ENCODE measurements around the gene IFNA7.
"Not testable (repeated sequence)": the region's sequence is repeated elsewhere in the genome, so short reads cannot be mapped to it uniquely, and the experiment has no call there.

IFNA7 gene

DNA sequence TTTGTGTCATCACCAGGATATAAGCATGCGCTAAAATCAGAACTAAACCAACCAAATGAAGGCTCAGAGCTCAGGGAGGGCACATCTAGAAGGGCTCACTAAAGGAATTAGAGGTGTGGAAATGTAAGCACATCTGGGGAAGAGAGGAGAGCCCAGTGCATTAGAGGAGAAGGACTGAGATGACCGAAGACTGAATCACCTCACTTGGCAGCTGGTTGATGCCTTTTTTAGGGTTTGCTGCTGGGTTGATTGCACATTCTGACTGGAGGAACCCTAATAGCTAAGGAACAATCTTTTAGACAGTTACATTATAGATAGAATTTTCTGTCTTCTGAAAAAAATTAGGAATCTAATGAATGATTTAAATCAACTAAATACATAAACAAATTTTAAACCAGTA, 27.3 kb downstream of the IFNA7 start:
- no peak for DNase-seq

DNA sequence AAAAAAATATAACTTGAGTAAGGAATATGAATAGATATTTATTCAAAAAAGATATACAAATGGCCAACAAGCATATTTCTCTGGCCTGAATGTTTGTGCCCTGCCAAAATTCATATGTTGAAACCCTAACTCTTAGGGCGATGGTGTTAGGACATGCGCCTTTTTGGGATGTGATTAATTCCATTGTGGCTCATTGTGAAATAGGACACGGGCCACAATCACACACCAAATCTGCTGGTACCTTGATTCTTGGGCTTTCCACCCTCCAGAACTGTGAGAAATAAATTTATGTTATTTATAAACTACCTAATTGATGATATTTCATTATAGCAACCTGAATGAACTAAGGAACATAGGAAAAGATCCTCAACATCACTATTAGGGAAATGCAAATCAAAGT, 29.8 kb downstream of the IFNA7 start:
- DNase-seq, result no peak

DNA sequence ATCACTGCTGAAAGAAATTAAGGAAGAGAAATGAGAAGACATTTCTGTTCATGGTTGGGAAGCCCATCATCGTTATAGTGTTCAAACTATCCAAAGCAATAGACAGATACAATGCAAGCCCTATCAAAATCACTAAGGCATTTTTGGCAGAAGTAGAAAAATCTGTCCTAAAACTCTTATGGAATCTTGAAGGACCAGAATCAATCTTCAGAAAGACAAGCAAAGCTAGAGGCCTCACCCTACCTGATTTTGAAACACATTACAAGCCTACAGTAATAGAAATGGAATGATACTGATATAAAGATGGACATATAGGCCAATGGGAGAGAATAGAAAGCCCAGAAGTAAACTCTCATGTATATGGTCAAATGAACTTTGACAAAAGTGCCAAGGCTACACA, 30.7 kb downstream of the IFNA7 start:
- DNase-seq, result no peak

DNA sequence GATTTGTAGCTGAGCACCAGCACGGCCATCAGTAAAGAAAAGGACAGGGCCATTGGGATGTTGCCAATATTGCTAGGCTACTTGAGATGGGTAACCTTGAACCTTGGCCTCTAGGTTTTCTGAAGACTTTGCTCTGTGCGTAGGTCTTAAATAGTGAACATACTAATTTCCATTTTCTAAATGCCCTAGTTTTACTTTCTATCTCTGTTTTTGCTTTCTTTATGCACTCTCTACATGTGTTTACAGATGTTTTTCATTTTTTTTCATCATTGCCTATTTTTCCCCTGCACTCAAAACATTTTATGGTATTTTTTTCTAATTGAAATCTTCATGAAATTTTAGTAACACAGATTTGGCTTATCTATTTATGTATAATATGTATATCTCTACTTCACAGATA, 35.4 kb downstream of the IFNA7 start, which contains the start of gene IFNA21:
Gene IFNA21 (minus strand): TSS at position 101 of the 400 bp plus-strand sequence. CDS start 48 bp downstream, at position 53.
- not testable (repeated sequence) for DNase-seq

DNA sequence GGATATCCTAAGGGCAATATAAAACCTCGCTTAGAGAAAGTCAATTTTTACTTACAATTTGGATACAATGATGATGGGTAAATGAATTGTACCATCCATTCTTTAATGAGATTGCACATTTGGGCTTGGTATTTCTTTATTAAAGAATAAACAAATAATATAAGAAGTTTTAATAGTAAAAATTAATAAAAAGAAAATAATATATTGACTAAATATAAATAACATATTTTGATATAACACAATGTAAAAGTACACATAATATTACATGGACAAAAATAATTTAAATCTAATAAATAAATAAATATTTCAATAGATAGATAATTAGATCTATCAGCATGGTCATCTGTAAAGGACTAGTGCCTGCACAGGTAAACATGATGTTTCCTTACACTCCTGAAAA, 36.5 kb downstream of the IFNA7 start:
- no peak for DNase-seq

DNA sequence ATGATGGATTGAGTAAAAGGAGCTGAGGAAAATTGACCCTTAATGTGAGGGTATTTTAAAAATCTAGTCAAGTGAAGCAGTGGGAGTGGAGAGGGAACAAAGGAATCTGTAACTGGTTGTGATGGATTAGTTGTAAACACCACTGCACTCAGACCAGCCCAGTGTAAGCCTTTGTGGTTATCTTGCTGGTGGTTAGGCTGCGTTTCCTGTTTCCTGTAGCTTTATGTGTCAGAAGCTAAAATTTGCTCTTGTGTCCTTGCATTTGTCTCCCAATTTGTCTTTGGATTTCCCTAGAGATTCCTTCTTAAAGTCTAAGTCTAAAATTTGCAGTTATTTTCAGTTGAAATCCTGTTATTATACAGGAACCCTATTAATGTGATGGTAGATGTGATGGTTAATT, 41.8 kb downstream of the IFNA7 start:
- DNase-seq, result peak in 1 of 2 experiments; percentile 18

DNA sequence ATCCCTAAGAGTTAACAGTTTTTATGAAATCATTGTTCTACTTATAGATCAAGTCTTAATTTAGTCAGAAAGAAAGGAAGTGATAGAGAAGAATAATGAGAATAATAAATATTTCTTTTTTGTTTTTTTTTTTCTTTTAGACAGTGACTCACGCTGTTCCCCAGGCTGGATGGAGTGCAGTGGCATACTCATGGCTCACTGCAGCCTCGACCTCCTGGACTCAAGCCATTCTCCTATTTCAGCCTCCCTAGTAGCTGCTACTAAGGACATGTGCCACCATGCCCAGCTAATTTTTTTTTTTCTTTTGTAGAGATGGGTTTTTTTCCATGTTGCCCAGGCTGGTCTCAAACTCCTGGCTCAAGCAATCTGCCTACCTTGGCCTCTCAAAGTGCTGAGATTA, 46.5 kb downstream of the IFNA7 start:
- no peak for DNase-seq

DNA sequence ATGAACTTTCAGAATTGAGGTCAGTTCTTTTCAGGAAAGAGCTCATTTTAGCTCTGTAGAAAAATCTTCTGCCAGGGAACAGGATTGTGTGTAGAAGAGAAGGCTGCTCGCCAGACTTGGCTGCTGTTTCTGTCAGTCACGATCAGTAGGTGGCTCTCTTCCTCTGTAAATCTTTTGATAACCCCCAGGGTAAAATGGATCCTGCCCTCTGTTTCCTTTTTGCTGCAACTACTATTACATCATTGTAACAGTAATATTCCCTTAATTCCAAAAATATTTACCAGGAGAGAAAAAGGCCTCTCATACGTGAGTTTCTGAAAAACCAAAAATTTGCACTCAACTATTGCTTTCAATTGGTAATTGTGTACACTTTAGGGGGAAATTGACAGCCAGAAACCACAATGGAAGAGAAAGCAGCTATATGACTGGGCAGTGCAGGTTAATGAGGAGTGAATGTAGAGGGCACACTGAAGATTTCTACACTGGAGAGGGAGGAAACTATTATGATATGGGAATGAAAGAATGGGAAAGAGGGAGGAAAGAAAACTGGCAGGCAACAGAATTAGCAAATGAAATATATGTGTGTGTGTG, 47.9 kb downstream of the IFNA7 start:
- DNase-seq, result peak; percentile 14 to 52

DNA sequence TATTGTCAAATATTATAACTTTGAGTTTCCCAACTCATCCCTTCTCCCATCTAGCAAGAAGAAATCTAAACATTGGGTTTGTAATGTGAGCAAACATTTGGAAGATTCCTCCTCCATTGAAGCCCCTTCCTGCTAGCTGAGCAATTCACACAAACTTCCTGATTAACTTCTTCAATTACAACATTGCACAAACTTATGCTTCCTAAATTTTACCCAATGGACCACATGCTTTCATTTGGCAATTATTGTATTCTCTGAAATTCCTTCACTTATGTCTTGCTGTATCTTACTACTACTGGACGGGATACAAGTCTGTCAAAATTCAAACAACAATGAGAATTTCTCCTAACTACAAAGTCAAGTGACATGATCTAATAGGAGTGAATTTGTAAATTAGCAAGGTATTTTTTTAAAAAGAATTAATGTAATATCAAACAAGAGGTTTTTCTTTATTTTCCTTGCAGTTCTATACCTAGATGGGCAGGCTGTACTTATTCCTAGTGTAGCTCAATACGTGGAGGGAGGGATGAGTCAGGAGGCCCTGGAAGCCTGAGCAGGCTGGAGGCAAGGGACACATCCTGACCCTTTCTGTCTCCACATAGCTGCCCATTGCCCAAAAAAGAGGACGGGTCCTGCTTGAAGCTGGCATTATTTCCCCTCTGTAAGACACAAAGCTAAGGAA, 48.5 kb downstream of the IFNA7 start:
- DNase-seq, result no peak

Data from NCI-H2081 (cell line).